Fibroblast of lung (primary cell): ENCODE measurements around the gene KATNA1. TPM values are rescaled to one million over a fixed set of nuclear protein-coding genes. Genes with fewer than 3 reads are reported as not detected.

Experiments
- DNase-seq, 2 donors: peaks; one replicate each; pipeline versions ENCODE4 v3.0.0 to v3.0.0-alpha.2; 2010; ENCODE audit warnings: low read depth in 2 of 2
- H2AFZ ChIP-seq: 2 replicates; pipeline ENCODE4 v1.5.1; 2012; ENCODE audit warnings: low read length, control low read depth, inconsistent platforms
- H3K27ac ChIP-seq: 2 replicates; pipeline ENCODE4 v1.5.1; 2011; ENCODE audit warnings: low read length, control low read depth; ENCODE audit not compliant: insufficient read depth
- H3K27me3 ChIP-seq: 2 replicates; pipeline ENCODE4 v1.5.1; 2011; ENCODE audit warnings: mild to moderate bottlenecking, low read length; ENCODE audit not compliant: control insufficient read depth, insufficient read depth
- H3K36me3 ChIP-seq: 2 replicates; pipeline ENCODE4 v1.5.1; 2011; ENCODE audit warnings: low read length; ENCODE audit not compliant: control insufficient read depth, insufficient read depth
- H3K4me1 ChIP-seq: 2 replicates; pipeline ENCODE4 v1.5.1; 2011; ENCODE audit warnings: low read length; ENCODE audit not compliant: control insufficient read depth, insufficient read depth; ENCODE audit errors: extremely low read depth
- H3K4me2 ChIP-seq: 2 replicates; pipeline ENCODE4 v1.5.1; 2011; ENCODE audit warnings: low read length, control low read depth; ENCODE audit not compliant: insufficient read depth; ENCODE audit errors: extremely low read depth
- H3K4me3 ChIP-seq, 4 experiments: fragments of 200-600 bp in 1 of 4; sonication (generic) in 1 of 4; replicated peaks in 1 of 4; 2 replicates each; pipeline ENCODE4 v1.5.1; 2011 to 2016; ENCODE audit warnings: low read length in 4 of 4, low read depth in 3 of 4, mild to moderate bottlenecking in 3 of 4, control low read depth in 2 of 4, inconsistent platforms in 1 of 4, mixed read lengths in 1 of 4; ENCODE audit not compliant: insufficient read depth in 1 of 4; ENCODE audit errors: control extremely low read depth in 1 of 4
- H3K79me2 ChIP-seq: 2 replicates; pipeline ENCODE4 v1.5.1; 2012; ENCODE audit warnings: mild to moderate bottlenecking, low read length, inconsistent platforms; ENCODE audit not compliant: control insufficient read depth, insufficient read depth
- H3K9ac ChIP-seq: 2 replicates; pipeline ENCODE4 v1.5.1; 2011; ENCODE audit warnings: mild to moderate bottlenecking, low read length, control low read depth; ENCODE audit not compliant: insufficient read depth
- H3K9me3 ChIP-seq: 2 replicates; pipeline ENCODE4 v1.5.1; 2012; ENCODE audit warnings: low read depth, low read length; ENCODE audit not compliant: control insufficient read depth, insufficient read depth
- H4K20me1 ChIP-seq: 2 replicates; pipeline ENCODE4 v1.5.1; 2011; ENCODE audit warnings: low read length; ENCODE audit not compliant: control insufficient read depth, insufficient read depth; ENCODE audit errors: extremely low read depth
- EZH2 ChIP-seq: IDR thresholded peaks from 2 replicates; pipeline ENCODE4 v1.5.1; 2012; ENCODE audit warnings: low read length, control low read depth, mild to moderate bottlenecking; ENCODE audit errors: missing control alignments
- polyA plus RNA-seq, 2 donors: library from polyadenylated mRNA; depleted of rRNA in 1 of 2; stranded (reverse) in 1 of 2; unstranded in 1 of 2; fragments of >200 nt; gene quantifications; 2 replicates each; pipeline ENCODE4 v1.2.1, GENCODE V29; 2011 to 2012; ENCODE audit warnings: missing spikeins in 1 of 2
- total RNA-seq: library from RNA; depleted of rRNA; stranded (reverse); fragments of >200 nt; gene quantifications from 2 replicates; pipeline ENCODE4 v1.2.1, GENCODE V29; 2014
- TF ChIP-seq, protein P1 (sequence below), 2 donors: IDR thresholded peaks in 1 of 2; conservative IDR thresholded peaks in 1 of 2; 1 replicate in 1 of 2; 2 replicates in 1 of 2; pipeline ENCODE4 v1.5.1; 2011 to 2012; ENCODE audit warnings: low read length in 2 of 2, control low read depth in 1 of 2, inconsistent platforms in 1 of 2, low read depth in 1 of 2, mild to moderate bottlenecking in 1 of 2

The KATNA1 gene
- total and polyA plus RNA-seq, 2 donors (not counting 1 experiment from before 2014, with no cell fraction given) = 27.9 to 37.0 TPM

DNA sequence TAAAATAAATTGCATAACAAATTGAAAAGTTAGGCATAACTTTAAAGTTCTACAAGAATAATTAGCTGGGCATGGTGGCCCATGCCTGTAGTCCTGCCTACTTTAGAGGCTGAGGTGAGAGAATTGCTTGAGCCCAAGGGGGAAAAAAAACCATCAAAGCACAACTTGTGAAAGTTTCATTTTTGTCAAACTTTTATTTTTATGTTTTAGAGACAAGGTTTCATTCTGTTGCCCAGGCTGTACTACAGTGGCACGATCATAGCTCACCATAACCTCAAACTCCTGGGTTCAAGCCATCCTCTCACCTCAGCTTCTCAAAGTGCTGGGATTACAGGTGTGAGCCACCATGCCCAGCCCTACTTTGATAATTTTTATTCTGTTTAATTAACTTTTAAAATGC is 14.2 kb downstream of the KATNA1 start:
- H3K9ac ChIP-seq = no peak overlapping the region
- H3K4me3 ChIP-seq = no peak overlapping the region

DNA sequence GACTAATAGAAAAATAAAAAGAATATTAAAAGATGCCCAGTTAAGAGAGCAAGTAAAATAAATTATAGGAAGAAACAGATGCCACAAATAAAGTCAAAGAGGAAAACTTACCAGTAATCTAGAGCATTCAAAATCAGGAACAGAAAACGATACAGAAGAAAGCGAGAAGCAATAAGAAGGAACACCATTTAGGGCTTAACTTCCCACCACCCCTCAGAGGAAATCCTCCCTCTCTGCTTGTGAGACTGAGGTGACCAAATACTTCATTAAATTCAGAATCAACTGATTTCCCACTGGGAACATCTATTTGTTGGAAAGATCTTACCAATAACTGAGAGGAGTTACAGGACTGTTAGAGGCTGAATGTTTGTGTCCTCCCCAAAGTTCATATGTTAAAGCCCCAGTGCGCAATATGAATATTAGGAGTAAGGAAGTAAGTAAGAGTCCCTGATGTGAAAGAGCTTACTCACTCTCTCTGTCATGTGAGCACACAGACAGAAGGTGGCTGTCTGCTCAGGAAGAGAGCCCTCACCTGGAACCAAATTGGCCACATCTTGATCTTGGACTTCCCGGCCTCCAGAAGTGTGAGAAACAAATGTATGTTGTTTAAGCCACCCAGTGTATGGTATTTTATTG is 19.5 kb downstream of the KATNA1 start:
- no peaks in the 10 kb centered on the region for H3K27me3 ChIP-seq
- H3K27ac ChIP-seq = no peak overlapping the region
- H3K36me3 ChIP-seq = no peaks in the 10 kb centered on the region
- H4K20me1 ChIP-seq = no peaks in the 10 kb centered on the region
- no peak overlapping the region for H2AFZ ChIP-seq
- no peak overlapping the region for H3K4me3 ChIP-seq
- no peak overlapping the region for H3K9ac ChIP-seq
- H3K79me2 ChIP-seq = no peaks in the 10 kb centered on the region
- no peaks in the 10 kb centered on the region for H3K9me3 ChIP-seq
- TF ChIP-seq EZH2 = no peak
- TF ChIP-seq, protein P1, sequence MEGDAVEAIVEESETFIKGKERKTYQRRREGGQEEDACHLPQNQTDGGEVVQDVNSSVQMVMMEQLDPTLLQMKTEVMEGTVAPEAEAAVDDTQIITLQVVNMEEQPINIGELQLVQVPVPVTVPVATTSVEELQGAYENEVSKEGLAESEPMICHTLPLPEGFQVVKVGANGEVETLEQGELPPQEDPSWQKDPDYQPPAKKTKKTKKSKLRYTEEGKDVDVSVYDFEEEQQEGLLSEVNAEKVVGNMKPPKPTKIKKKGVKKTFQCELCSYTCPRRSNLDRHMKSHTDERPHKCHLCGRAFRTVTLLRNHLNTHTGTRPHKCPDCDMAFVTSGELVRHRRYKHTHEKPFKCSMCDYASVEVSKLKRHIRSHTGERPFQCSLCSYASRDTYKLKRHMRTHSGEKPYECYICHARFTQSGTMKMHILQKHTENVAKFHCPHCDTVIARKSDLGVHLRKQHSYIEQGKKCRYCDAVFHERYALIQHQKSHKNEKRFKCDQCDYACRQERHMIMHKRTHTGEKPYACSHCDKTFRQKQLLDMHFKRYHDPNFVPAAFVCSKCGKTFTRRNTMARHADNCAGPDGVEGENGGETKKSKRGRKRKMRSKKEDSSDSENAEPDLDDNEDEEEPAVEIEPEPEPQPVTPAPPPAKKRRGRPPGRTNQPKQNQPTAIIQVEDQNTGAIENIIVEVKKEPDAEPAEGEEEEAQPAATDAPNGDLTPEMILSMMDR (conservative IDR thresholded peaks at IDR 0.05 in 1 of 2, IDR thresholded peaks at IDR 0.05 in 1 of 2; ENCODE audit: low read depth in 1 of 2, low read length in 2 of 2) = no peak
- no peak overlapping the region for H3K4me2 ChIP-seq
- no peaks in the 10 kb centered on the region for H3K4me1 ChIP-seq
- DNase-seq = no peak

More for the DNA sequence above, 14.2 kb downstream of the KATNA1 start:
- H3K4me1 ChIP-seq = no peaks in the 10 kb centered on the region
- no peak for DNase-seq
- no peak overlapping the region for H3K27ac ChIP-seq
- H3K79me2 ChIP-seq = no peaks in the 10 kb centered on the region
- no peaks in the 10 kb centered on the region for H3K27me3 ChIP-seq
- no peaks in the 10 kb centered on the region for H4K20me1 ChIP-seq
- no peaks in the 10 kb centered on the region for H3K36me3 ChIP-seq
- no peaks in the 10 kb centered on the region for H3K9me3 ChIP-seq
- H3K4me2 ChIP-seq = no peak overlapping the region
- H2AFZ ChIP-seq = no peak overlapping the region
- TF ChIP-seq, protein P1 (conservative IDR thresholded peaks at IDR 0.05 in 1 of 2, IDR thresholded peaks at IDR 0.05 in 1 of 2; ENCODE audit: low read depth in 1 of 2, low read length in 2 of 2) = no peak
- TF ChIP-seq EZH2 = no peak

DNA sequence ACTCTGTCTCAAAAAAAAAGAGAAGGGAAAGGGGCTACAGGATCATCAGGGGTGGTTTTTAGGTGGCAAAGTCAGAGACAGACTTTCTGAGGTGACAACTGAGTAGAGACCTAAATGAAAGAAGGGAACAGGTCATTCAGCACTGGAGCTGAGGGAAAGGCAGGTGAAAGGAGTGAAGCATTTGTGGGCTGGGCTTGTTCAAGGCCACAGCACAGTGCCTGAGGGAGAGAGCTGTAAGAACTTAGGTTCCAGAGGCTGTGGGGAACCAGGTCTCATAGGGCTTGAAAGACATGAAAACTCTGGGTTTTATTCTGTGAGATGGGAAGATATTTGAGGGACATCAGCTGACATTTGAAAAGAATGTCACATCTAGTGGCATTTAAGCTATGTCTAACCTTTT is 20.8 kb downstream of the KATNA1 start:
- no peaks in the 10 kb centered on the region for H4K20me1 ChIP-seq
- TF ChIP-seq, protein P1 (conservative IDR thresholded peaks at IDR 0.05 in 1 of 2, IDR thresholded peaks at IDR 0.05 in 1 of 2; ENCODE audit: low read depth in 1 of 2, low read length in 2 of 2) = no peak
- TF ChIP-seq EZH2 = no peak
- no peak overlapping the region for H3K4me3 ChIP-seq
- H3K36me3 ChIP-seq = no peaks in the 10 kb centered on the region
- H3K79me2 ChIP-seq = no peaks in the 10 kb centered on the region
- no peak overlapping the region for H3K9ac ChIP-seq
- H3K4me1 ChIP-seq = no peaks in the 10 kb centered on the region
- H3K4me2 ChIP-seq = no peak overlapping the region
- H3K27ac ChIP-seq = no peak overlapping the region
- no peak overlapping the region for H2AFZ ChIP-seq
- no peak for DNase-seq
- H3K9me3 ChIP-seq = no peaks in the 10 kb centered on the region
- H3K27me3 ChIP-seq = no peaks in the 10 kb centered on the region
